Sigmoid colon (tissue), 4 donors: ENCODE measurements around the gene DDO.

Experiments
- CTCF ChIP-seq, 4 experiments: fragments of 450-650 bp in 3 of 4; fragments of 200-600 bp in 1 of 4; IDR thresholded peaks; one replicate each; pipeline ENCODE4 v1.5.1; 2016 to 2019; ENCODE audit warnings: antibody characterized with exemption in 4 of 4, mild to moderate bottlenecking in 3 of 4, moderate library complexity in 2 of 4
- EP300 ChIP-seq, 4 donors: sonication (generic); formaldehyde crosslinking; IDR thresholded peaks; one replicate each; pipeline ENCODE4 v1.6.1; 2017; ENCODE audit warnings: antibody characterized with exemption in 4 of 4
- POLR2A ChIP-seq, 2 donors: fragments of 450-650 bp; IDR thresholded peaks; one replicate each; pipeline ENCODE4 v1.6.1; 2016; ENCODE audit warnings: antibody characterized with exemption in 2 of 2, mild to moderate bottlenecking in 2 of 2, moderate library complexity in 2 of 2
- POLR2AphosphoS5 ChIP-seq, 4 donors: sonication (generic); formaldehyde crosslinking; IDR thresholded peaks; one replicate each; pipeline ENCODE4 v1.6.1; 2017; ENCODE audit warnings: antibody characterized with exemption in 4 of 4

- TF ChIP-seq CTCF (IDR thresholded peaks at IDR 0.05) = no peak
- TF ChIP-seq EP300 (IDR thresholded peaks at IDR 0.05) = no peak
- no peak for TF ChIP-seq POLR2AphosphoS5 (IDR thresholded peaks at IDR 0.05)
- no peak for TF ChIP-seq POLR2A (IDR thresholded peaks at IDR 0.05)
Measured at GRCh38 chr6:110364364-110365105, 50.8 kb downstream of the DDO start.
